IPS-NIHi11 (cell line): ENCODE results near the gene NRG2.
A peak's percentile ranks its signal among the peaks of the same experiment; 100 is the strongest.

Experiments
- DNase-seq: peaks from one replicate; pipeline ENCODE4 v3.0.0; 2012; ENCODE audit warnings: mixed read lengths, low spot score

Gene NRG2

GRCh38 chr5:140042643-140043507, at the start of gene NRG2:
Gene NRG2, minus strand, starts transcription at chr5:140043299.
- DNase-seq, result peak; percentile 91

- no peak for DNase-seq
Observed at GRCh38 chr5:140090251-140090650, 47.2 kb upstream of the NRG2 start.

GRCh38 chr5:140084541-140084940, 41.4 kb upstream of the NRG2 start:
- no peak for DNase-seq

- no peak for DNase-seq
Observed at GRCh38 chr5:140083650-140084049, 40.6 kb upstream of the NRG2 start.

GRCh38 chr5:140083120-140083519, 40.0 kb upstream of the NRG2 start:
- no peak for DNase-seq

GRCh38 chr5:140076788-140077187, 33.7 kb upstream of the NRG2 start:
- no peak for DNase-seq

GRCh38 chr5:140076142-140076541, 33.0 kb upstream of the NRG2 start:
- DNase-seq, result no peak

GRCh38 chr5:140075371-140075770, 32.3 kb upstream of the NRG2 start:
- no peak for DNase-seq

GRCh38 chr5:140073296-140073695, 30.2 kb upstream of the NRG2 start:
- DNase-seq, result no peak

- DNase-seq, result no peak
Observed at GRCh38 chr5:140072812-140073211, 29.7 kb upstream of the NRG2 start.

- no peak for DNase-seq
Observed at GRCh38 chr5:140060816-140061215, 17.7 kb upstream of the NRG2 start.

- DNase-seq, result no peak
Observed at GRCh38 chr5:140058212-140058932, 15.3 kb upstream of the NRG2 start.

GRCh38 chr5:140056880-140057279, 13.8 kb upstream of the NRG2 start:
- DNase-seq, result no peak

- no peak for DNase-seq
Observed at GRCh38 chr5:140055152-140055551, 12.1 kb upstream of the NRG2 start.

GRCh38 chr5:140054086-140054689, 11.1 kb upstream of the NRG2 start:
- DNase-seq, result no peak

- no peak for DNase-seq
Observed at GRCh38 chr5:140051950-140052349, 8.9 kb upstream of the NRG2 start.

- no peak for DNase-seq
Observed at GRCh38 chr5:140049713-140050112, 6.6 kb upstream of the NRG2 start.

GRCh38 chr5:140049205-140049604, 6.1 kb upstream of the NRG2 start:
- no peak for DNase-seq

GRCh38 chr5:140044041-140044440, 942 bp upstream of the NRG2 start:
- DNase-seq, result no peak

GRCh38 chr5:140043508-140043872, 391 bp upstream of the NRG2 start:
- peak; percentile 74 for DNase-seq

- no peak for DNase-seq
Observed at GRCh38 chr5:140042393-140042642, 781 bp downstream of the NRG2 start.

GRCh38 chr5:140041492-140042392, 1.4 kb downstream of the NRG2 start:
- peak; percentile 42 for DNase-seq
